SU-DHL-6 (cell line): ENCODE measurements around the gene GAL3ST1.

Experiments used
- EZH2phosphoT487 ChIP-seq: fragments of 200-600 bp; sonication (generic), shearing (Covaris generic); conservative IDR thresholded peaks from 2 replicates; pipeline ENCODE4 v1.6.1; 2018; ENCODE audit warnings: mild to moderate bottlenecking, antibody characterized with exemption, low read length, moderate library complexity, mixed read lengths
- TF ChIP-seq, protein P1 (sequence below): fragments of 200-600 bp; sonication (generic); IDR thresholded peaks from one replicate; pipeline ENCODE4 v1.5.1; 2017; ENCODE audit warnings: antibody characterized with exemption, mild to moderate bottlenecking, low read length, moderate library complexity; ENCODE audit not compliant: insufficient read depth, poor library complexity, severe bottlenecking

DNA sequence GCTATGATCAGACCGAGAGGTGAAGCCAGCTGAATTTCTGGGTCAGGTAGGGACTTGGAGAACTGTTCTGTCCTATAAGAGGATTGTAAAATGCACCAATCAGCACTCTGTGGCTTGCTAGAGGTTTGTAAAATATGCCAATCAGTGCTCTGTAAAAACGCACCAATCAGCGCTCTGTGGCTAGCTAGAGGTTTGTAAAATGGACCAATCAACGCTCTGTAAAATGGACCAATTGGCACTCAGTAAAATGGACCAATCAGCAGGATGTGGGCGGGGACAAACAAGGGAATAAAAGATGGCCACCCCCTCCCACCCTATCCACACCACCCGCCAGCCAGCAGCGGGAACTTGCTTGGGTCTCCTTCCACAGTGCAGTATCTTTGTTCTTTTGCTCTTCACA, 62.6 kb downstream of the GAL3ST1 start:
- TF ChIP-seq, protein P1, sequence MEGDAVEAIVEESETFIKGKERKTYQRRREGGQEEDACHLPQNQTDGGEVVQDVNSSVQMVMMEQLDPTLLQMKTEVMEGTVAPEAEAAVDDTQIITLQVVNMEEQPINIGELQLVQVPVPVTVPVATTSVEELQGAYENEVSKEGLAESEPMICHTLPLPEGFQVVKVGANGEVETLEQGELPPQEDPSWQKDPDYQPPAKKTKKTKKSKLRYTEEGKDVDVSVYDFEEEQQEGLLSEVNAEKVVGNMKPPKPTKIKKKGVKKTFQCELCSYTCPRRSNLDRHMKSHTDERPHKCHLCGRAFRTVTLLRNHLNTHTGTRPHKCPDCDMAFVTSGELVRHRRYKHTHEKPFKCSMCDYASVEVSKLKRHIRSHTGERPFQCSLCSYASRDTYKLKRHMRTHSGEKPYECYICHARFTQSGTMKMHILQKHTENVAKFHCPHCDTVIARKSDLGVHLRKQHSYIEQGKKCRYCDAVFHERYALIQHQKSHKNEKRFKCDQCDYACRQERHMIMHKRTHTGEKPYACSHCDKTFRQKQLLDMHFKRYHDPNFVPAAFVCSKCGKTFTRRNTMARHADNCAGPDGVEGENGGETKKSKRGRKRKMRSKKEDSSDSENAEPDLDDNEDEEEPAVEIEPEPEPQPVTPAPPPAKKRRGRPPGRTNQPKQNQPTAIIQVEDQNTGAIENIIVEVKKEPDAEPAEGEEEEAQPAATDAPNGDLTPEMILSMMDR: no peak
- no peak for TF ChIP-seq EZH2phosphoT487
